Nucleus accumbens (tissue), 56 donors: ENCODE data around the gene GATB.
A peak's percentile ranks its signal among the peaks of the same experiment; 100 is the strongest.

Experiments
- DNase-seq, 56 donors: peaks; one replicate each; lab custom pipeline; 2025; lab: John Stamatoyannopoulos, UW

Gene GATB

GRCh38 chr4:151658959-151659600, 101.7 kb downstream of the GATB start:
- no peak for DNase-seq

- no peak for DNase-seq
Measured at GRCh38 chr4:151657896-151658295, 102.9 kb downstream of the GATB start.

DNA sequence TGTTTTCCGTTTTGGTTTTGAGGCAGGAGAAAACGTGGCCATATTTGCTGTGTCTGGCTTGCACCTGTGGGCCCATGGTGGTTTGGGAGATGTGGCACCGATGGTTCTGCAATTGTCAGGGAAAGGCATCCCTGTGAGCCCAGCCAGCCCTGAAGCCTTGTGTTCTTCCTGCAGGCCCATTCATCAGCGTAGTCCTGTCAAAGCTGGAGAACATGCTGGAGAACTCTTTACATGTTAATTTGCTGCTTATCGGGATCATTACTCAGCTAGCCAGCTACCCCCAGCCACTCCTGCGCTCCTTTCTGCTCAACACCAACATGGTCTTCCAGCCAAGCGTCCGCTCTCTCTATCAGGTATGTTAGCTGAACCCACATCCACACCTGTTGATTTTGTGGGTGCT, 104.7 kb downstream of the GATB start:
- DNase-seq = no peak

DNA sequence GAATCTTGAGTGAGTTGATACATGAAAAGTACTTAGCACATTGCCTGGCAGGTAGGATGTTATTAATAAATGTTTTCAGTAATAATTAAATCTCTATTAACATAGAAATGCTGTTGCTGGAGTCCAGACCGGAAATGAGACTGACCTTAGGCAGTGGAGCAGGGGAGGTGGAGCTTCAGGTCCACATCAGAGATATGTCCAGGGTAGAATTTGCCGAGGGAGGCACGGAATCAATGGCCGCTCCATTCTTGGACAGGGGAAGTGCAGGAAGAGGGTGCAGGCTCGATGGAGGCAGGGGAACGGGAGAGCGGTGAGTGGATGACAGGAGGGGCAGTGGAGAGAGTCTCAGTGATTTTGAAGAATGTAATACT, 107.3 kb downstream of the GATB start:
- DNase-seq = no peak

- no peak for DNase-seq
Measured at GRCh38 chr4:151652841-151653547, 107.8 kb downstream of the GATB start.

- DNase-seq = no peak
Measured at GRCh38 chr4:151651496-151651895, 109.3 kb downstream of the GATB start.

DNA sequence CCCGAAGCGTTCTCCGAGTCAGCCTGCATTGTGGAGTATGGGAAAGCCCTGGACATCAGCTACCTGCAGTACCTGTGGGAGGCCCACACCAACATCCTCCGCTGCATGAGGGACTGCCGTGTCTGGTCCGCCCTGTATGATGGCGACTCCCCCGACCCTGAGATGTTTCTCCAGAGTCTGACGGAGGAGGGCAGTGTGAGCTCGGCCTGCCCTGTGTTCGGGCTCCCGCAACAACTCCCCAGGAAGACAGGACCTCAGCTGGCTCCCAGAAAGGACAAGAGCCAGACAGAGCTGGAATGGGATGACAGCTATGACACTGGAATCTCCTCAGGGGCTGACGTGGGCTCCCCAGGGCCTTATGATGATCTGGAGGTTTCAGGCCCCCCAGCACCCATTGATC, 111.3 kb downstream of the GATB start:
- no peak for DNase-seq

DNA sequence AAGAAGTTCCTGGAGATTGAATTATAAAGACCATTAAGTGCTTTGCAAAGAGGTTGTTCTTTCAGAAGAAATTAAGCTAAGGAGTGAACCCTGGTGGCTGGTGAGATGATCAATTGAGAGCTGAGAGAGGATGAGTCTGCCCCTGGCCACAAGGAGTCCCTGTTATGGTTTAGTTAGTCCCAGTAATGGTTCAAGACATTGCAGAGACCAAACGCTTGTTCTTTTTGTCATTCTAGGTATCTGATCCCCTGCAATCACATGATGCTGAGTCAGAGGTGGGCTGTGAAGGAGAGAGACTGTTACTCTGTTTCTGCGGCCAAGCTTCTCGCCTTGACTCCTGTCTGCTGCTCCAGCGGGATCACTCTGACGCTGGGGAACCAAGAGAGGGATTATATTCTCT, 114.5 kb downstream of the GATB start:
- DNase-seq = no peak

DNA sequence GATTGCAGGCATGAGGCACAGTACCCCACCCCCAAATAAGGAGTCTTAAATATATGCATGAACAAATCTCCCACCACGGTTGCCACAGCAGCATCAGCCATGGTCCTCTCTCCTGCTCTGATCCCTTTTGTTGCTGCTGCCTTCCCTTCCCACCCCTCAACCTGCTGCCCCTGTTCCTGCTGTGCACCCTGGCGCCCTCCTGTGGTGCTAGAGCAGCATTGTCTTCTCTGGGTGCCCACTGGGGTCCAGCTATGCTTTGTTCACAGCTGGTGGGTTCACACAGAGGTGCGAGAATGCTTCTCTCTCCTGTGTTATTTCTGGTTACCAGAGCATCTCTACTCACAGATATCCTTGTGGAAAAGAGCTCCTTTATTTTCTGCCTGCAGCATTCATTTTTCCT, 116.2 kb downstream of the GATB start:
- DNase-seq = peak in 1 of 56 donors; percentile 11

DNA sequence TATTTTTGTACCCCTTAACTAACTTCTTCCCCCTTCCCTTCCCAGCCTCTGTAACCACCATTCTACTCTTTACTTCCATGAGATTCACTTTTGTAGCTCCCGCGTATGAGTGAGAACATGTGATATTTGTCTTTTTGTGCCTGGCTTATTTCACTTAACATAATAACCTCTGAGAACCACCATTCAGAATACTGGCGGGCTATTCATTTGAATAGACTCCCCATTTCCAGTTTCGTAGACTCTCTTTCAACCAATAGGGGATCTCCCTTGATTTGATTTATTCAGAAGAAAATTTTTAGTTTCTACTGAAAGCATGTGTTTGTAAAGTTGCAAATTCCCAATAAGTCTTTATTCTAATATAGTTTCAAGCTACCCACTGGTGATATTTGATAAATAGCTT, 117.2 kb downstream of the GATB start:
- DNase-seq = no peak

- DNase-seq = no peak
Measured at GRCh38 chr4:151641983-151642382, 118.8 kb downstream of the GATB start.

DNA sequence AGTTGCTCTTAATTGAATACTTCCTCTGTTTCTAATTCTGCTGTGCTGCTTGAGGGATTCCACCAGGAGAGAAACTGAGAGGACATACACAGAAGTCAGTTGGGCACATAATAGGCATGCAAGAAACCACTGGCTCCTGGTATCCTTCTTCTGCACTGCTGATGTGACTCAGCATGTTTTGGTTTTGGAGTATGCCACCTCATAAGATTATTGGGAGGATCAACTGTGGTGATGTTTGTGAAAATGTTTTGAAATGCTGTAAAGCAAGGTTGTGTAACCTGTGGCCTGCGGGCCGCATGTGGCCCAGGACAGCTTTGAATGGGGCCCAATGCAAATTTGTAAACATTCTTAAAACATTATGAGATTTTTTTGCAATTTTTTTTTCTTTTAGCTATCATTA, 119.6 kb downstream of the GATB start:
- no peak for DNase-seq

DNA sequence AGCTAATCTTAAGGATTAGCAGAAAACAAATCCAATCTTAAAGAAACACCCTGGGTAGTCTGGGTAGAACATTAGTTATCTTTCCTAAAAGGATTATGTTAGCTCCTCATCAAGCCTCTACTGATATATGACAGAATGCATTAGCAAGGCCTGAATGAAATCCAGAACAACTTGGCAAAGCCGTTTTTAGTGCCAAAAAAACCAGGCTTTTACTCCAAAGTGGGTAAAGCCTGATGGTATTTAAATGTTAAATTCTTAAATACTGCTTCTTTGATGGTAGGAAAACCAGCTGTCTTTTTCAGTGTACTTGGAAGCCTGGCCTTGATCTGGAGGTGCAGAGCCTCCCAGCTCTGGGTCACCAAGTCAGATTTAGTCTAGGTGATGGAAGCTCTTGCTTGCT, 120.4 kb downstream of the GATB start:
- DNase-seq = no peak

- DNase-seq = no peak
Measured at GRCh38 chr4:151638295-151638858, 122.4 kb downstream of the GATB start.

DNA sequence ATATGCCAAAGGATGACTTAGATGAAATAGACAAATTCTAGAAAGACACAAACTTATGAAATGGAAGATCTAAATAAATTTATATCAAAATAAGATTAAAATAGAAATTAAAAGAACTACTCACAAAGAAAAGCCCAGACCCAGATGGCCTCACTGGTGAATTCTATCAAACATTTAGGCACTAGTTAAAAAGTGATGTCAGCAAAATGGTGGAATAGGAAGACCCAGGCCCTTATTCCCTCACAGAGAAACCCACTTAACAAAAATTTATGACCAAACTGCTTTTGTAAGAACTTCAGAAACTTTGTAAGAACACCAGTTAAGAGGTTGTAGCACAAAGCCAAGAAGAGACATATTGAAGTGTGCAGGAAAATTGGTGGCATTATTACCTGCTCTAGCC, 129.5 kb downstream of the GATB start:
- no peak for DNase-seq

DNA sequence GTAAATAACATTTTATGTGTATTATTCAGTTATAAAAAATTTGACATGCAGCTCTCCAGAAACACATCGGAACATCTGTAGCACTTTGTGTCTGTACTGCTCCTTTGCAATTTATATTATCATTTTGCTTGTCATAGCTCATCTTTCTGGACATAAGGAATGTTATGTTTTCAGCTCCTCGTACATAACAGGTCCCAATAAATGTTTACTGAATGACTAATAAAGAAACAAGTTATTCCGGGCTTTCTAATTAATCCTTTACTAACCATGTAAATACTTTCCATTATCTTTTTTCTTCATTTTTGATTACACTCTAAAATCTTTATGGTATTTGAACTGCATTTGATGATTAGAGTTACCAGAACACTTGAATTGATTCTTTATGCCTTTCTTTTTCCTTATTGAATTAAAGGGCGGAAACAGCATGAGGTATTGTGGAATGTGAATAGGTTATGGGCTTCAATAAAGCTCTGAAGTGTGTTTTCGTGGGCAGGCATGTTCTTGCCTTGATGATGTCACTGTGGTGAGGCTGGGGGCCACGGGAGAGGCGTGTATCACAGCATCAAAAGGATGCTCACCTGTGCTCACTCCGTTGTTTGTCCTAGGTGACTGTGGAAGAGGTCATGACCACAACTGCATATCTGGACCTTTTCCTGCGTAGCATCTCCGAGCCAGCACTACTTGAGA, 131.6 kb downstream of the GATB start:
- no peak for DNase-seq

- DNase-seq = no peak
Measured at GRCh38 chr4:151628001-151628608, 132.7 kb downstream of the GATB start.

DNA sequence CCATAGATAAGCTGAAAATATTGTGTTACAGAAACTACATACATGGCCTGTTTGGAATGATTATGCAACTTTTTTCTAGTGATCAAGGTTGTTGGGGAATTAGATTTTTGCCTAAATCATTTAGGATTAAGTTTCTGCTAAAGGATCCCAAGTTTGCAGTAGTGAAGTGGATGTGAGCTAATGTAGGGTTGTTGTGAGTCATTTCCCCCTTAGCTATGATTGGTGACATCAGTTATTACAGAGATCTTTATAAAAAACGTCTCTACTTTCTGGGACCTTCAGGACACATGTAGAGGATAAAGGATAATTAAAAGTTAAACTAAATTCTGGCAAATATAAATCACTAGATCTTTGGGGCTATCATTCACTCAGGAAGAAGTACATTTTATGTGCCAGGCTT, 133.3 kb downstream of the GATB start:
- DNase-seq = no peak

- no peak for DNase-seq
Measured at GRCh38 chr4:151626751-151627150, 134.1 kb downstream of the GATB start.

GRCh38 chr4:151626228-151626627, 134.6 kb downstream of the GATB start:
- no peak for DNase-seq
